HG02938 (cell line): ENCODE results near the gene MITF.

Source experiments
- ATAC-seq: cut with Tn5 transposase; IDR thresholded peaks from one replicate; pipeline ENCODE4 v1.9.1; 2021; ENCODE audit warnings: mild to moderate bottlenecking, moderate library complexity; ENCODE audit not compliant: unreplicated experiment

The MITF gene

GRCh38 chr3:69938931-69939330, 199.7 kb downstream of the MITF start:
- ATAC-seq: no peak

DNA sequence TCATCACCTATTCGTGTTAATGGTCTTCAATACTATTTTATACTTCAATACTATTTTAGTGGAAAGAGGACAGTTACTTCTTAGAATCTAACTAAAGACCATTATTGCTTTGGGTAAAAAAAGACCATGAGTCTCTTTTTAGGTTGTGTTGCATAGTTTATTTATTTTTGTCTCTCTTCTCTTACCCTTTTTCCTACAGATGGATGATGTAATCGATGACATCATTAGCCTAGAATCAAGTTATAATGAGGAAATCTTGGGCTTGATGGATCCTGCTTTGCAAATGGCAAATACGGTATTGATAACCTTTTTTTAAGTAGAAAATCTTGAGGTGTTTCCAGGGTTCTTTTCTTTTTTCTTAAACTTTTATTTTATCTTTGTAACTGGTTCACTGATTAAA, 201.8 kb downstream of the MITF start:
- no peak for ATAC-seq

GRCh38 chr3:69941439-69942176, 202.3 kb downstream of the MITF start:
- no peak for ATAC-seq

DNA sequence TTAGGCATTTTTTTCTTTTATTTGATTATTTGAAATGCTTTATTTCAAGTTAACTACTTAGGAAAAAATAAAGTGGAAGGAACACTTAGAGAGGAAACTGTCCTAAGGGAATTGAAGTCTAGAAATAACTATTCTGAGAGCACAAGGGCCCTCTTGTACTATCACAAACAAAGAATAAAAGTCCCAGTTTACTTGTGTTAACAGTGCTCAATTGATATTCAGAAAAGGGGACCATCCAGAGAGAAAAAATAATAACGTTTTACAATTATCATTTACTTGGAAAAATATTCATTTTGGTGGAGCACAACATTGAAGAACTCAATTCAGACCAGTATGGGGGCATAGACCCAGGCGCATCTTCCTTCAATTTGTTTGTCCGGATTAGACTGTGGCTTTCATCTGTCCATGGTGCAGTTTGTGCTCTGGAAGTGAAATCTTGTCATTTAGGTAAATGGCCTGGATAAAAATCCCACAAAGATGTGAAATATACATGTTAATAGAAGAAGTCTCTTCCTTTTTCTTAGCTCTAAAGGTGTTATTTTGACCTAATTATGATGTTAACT, 205.7 kb downstream of the MITF start:
- ATAC-seq: no peak

DNA sequence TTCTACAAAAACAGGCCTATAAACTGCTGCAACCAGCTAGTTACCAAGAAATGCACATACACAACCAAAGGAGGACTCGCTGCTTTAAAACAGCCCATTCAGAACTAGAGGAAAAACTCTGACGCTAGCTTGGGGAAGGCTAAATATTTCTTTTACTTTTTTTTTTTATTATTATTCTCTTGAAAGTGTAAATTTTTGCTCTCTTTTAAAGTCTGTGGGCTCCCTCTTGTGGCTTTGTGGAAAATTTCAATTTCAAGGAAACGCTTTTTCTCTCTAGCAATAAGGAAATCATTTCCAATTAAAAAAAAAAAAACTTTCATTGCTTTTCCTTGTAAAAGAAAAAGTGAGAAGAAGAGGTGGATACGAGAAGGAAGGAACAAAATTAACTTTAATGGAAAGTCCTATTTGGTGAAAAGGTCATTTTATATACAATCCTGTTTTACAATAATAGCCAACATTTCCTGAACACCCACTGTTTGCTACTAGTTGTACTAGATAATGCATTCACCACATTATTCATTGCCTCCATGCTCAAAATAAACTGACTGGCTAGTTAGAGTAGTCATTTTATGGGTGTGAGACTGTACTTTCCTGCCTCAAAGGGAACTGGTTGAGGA, 209.1 kb downstream of the MITF start:
- no peak for ATAC-seq

DNA sequence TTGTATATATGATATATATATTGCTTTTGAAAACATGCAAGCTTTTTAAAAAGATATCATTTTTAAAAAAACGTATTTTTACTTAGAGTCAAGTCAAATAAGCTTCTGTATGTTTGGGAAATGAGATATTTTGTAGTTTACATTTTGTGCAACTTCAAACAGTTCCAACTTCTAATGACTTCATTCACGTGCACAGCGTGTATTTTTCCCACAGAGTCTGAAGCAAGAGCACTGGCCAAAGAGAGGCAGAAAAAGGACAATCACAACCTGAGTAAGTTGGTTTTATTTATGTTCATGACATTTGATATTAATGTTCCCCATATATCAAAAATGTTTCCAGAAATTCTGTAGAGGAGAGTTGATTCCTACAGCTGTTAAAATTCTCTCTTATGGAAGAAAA, 212.4 kb downstream of the MITF start:
- no peak for ATAC-seq

GRCh38 chr3:69959581-69959980, 220.3 kb downstream of the MITF start:
- ATAC-seq: no peak

GRCh38 chr3:69961706-69962439, 222.6 kb downstream of the MITF start:
- no peak for ATAC-seq

DNA sequence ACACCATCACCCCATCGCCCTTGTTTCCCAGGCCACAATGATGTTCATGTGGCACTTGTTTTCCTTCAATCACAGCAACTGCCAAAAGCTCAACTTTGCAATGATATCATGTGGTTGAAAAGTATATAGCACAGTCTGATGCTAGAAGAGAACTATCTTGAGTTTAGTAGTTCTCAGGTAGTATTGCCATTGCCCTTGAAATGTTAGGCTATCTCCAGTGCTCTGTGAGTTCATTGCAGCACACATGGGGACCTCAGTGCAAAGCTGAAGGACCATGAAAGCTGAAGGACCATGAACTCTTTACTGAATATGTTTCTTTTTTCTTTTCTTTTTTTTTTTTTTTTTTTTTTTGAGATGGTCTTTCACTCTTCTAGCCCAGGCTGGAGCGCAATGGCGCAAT, 224.4 kb downstream of the MITF start:
- ATAC-seq: no peak

DNA sequence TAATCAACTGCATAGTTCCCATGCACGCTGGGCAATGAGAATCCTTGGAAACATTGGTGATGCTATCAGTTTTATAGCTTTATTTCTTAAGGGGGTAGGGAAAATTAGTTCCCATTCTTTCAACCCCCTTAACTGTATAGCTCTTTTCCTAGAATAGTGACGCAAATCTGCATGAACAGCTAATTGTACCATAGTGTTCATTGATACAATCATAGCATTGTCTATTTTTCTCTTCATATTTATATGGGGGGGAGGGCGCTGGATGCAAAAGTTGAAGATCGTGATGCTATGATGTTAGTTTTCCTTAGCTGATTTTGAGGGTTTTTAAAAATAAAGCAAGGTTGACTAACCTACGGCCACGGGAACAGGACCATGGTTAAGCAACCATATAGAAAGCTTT, 227.9 kb downstream of the MITF start:
- ATAC-seq: no peak

DNA sequence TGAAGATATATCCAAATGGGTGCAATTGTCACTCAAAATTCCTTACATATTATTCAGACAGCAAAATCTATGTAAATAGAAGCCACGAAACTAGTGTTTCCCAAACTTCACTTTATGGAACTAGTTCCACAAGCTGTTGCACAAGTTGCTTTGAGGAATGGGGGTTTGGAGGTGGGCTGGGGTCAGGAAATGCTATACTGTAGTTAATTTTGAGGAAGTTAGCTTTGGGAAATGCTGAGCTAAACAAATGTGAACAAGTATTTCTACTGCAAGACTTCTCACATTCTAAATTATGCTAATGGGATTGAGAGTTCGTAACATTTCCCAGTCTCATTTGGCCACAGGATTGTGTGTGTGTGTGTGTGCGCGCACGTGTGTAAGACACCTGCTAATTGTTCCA, 231.6 kb downstream of the MITF start:
- no peak for ATAC-seq

- no peak for ATAC-seq
Observed at GRCh38 chr3:69972672-69973071, 233.4 kb downstream of the MITF start.

- no peak for ATAC-seq
Observed at GRCh38 chr3:69976021-69976420, 236.8 kb downstream of the MITF start.

- no peak for ATAC-seq
Observed at GRCh38 chr3:69983546-69984265, 244.4 kb downstream of the MITF start.

- ATAC-seq: no peak
Observed at GRCh38 chr3:69985266-69985665, 246.0 kb downstream of the MITF start.

DNA sequence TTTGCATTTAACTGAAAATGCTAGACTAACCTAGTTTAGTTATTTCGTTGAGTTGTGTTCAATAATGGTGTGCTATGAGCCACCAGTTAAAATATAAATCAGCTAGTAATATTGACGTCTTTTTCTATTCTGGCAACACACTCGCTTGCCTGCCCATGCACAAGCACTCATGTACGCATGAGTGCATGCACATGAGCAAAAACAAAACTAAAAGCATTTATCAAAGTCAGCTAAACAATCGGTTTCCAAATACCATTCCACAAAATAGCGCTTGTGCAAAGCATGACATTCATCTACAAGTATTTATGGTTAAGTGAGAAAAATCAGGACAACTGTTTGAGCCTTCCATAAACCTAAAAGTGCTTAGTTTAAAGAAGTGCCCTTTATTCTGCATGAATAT, 247.2 kb downstream of the MITF start:
- no peak for ATAC-seq

GRCh38 chr3:69987833-69988232, 248.6 kb downstream of the MITF start:
- no peak for ATAC-seq

DNA sequence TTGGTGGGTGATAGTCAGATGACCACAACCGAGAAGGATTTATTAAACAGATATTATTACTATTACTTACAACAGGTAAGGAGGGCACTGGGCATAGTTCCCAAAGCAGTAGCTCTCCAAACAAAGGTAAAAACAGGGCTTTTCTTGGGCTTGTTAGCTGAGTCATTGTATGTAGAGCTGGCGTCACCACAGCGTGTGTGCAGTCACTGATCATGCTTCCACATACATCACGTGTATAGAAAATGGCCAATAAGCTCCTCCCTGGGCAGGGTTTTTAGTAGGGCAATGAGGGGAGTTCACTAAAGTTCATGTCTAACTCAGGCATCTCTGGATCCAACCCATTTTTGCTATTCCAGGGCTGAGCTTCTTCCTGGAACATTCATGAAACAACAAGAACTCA, 254.5 kb downstream of the MITF start:
- no peak for ATAC-seq

DNA sequence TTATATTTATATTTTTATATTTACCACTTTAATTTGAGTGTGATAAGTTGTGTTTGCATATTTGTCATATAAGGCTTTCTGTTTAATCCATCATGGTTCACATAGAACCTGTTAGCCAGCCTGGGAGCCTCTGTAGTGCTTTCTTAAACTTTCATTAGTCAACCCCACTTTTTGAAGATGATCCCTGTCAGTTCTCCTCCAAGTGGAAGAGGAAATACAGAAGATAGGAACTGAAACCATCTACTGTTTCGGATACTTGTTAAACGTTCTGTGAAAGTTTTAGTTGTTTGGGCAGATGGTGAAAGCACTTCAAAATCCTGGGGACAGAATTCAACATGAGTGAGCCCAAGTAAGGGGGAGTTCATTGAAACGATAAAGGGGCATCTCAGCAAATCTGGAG, 255.7 kb downstream of the MITF start:
- ATAC-seq: no peak

- no peak for ATAC-seq
Observed at GRCh38 chr3:69997631-69998307, 258.5 kb downstream of the MITF start.

- no peak for ATAC-seq
Observed at GRCh38 chr3:69998759-69999139, 259.5 kb downstream of the MITF start.
